H9 (cell line): ENCODE data around the gene R3HDM2. TPM values are rescaled to one million over a fixed set of nuclear protein-coding genes. Genes with fewer than 3 reads are reported as not detected.

ENCODE experiments used
- DNase-seq: peaks from one replicate; pipeline ENCODE4 v3.0.0-alpha.2; 2017
- H2AFZ ChIP-seq: one replicate; pipeline ENCODE4 v1.6.1; 2013; ENCODE audit warnings: mild to moderate bottlenecking, low read length, control low read depth, moderate library complexity
- H2AK5ac ChIP-seq: 2 replicates; pipeline ENCODE4 v1.6.1; 2013; ENCODE audit warnings: low read length, control low read depth, mixed read lengths; ENCODE audit not compliant: insufficient read length
- H2BK120ac ChIP-seq: one replicate; pipeline ENCODE4 v1.6.1; 2013; ENCODE audit warnings: low read depth, mild to moderate bottlenecking, low read length, control low read depth, inconsistent platforms; ENCODE audit not compliant: poor library complexity, severe bottlenecking
- H2BK12ac ChIP-seq: 2 replicates; pipeline ENCODE4 v1.6.1; 2013; ENCODE audit warnings: low read length, control low read depth, mixed read lengths, low read depth; ENCODE audit not compliant: insufficient read length
- H2BK15ac ChIP-seq: 2 replicates; pipeline ENCODE4 v1.6.1; 2013; ENCODE audit warnings: low read depth, low read length, control low read depth
- H2BK20ac ChIP-seq: one replicate; pipeline ENCODE4 v1.6.1; 2013; ENCODE audit warnings: low read depth, mild to moderate bottlenecking, low read length, control low read depth, inconsistent platforms; ENCODE audit not compliant: poor library complexity, severe bottlenecking
- H2BK5ac ChIP-seq: 2 replicates; pipeline ENCODE4 v1.6.1; 2013; ENCODE audit warnings: low read length, control low read depth, mixed read lengths; ENCODE audit not compliant: insufficient read length
- H3K14ac ChIP-seq: 2 replicates; pipeline ENCODE4 v1.6.1; 2013; ENCODE audit warnings: low read length, control low read depth; ENCODE audit not compliant: insufficient read depth
- H3K18ac ChIP-seq: 2 replicates; pipeline ENCODE4 v1.6.1; 2013; ENCODE audit warnings: low read depth, mild to moderate bottlenecking, mixed read lengths, low read length, control low read depth; ENCODE audit not compliant: insufficient read length
- H3K23ac ChIP-seq: 2 replicates; pipeline ENCODE4 v1.6.1; 2013; ENCODE audit warnings: low read length, control low read depth, mixed read lengths, low read depth; ENCODE audit not compliant: insufficient read length
- H3K23me2 ChIP-seq: 2 replicates; pipeline ENCODE4 v1.6.1; 2013; ENCODE audit warnings: low read depth, mild to moderate bottlenecking, mixed read lengths, low read length, control low read depth; ENCODE audit not compliant: insufficient read length, poor library complexity, severe bottlenecking
- H3K27ac ChIP-seq: 2 replicates; pipeline ENCODE4 v1.5.1; 2013; ENCODE audit warnings: low read length, control low read depth, mixed read lengths, low read depth; ENCODE audit not compliant: insufficient read length
- H3K27me3 ChIP-seq: 2 replicates; pipeline ENCODE4 v1.6.1; 2013; ENCODE audit warnings: low read length, control low read depth, inconsistent platforms; ENCODE audit not compliant: insufficient read depth
- H3K4ac ChIP-seq: 2 replicates; pipeline ENCODE4 v1.6.1; 2013; ENCODE audit warnings: low read depth, mild to moderate bottlenecking, control low read depth, inconsistent platforms, low read length, moderate library complexity
- H3K4me1 ChIP-seq: 2 replicates; pipeline ENCODE4 v1.6.1; 2013; ENCODE audit warnings: low read length, control low read depth, inconsistent platforms; ENCODE audit not compliant: insufficient read depth
- H3K4me2 ChIP-seq: 2 replicates; pipeline ENCODE4 v1.6.1; 2013; ENCODE audit warnings: low read length, control low read depth, mixed read lengths; ENCODE audit not compliant: insufficient read length, insufficient read depth
- H3K56ac ChIP-seq: 2 replicates; pipeline ENCODE4 v1.6.1; 2013; ENCODE audit warnings: low read depth, mild to moderate bottlenecking, mixed read lengths, low read length, control low read depth; ENCODE audit not compliant: insufficient read length
- H3K79me1 ChIP-seq: 2 replicates; pipeline ENCODE4 v1.6.1; 2013; ENCODE audit warnings: low read depth, mild to moderate bottlenecking, moderate library complexity, low read length, control low read depth, inconsistent platforms; ENCODE audit not compliant: insufficient read depth, poor library complexity, severe bottlenecking
- H3K79me2 ChIP-seq: 2 replicates; pipeline ENCODE4 v1.6.1; 2013; ENCODE audit warnings: low read length, control low read depth, inconsistent platforms; ENCODE audit not compliant: insufficient read depth
- H3K9ac ChIP-seq: 2 replicates; pipeline ENCODE4 v1.6.1; 2013; ENCODE audit warnings: low read length, control low read depth, mixed read lengths; ENCODE audit not compliant: insufficient read length; ENCODE audit errors: extremely low read depth
- H3K9me3 ChIP-seq: one replicate; pipeline ENCODE4 v1.6.1; 2013; ENCODE audit warnings: low read depth, low read length, inconsistent platforms; ENCODE audit not compliant: control insufficient read depth
- H3T11ph ChIP-seq: one replicate; pipeline ENCODE4 v1.6.1; 2013; ENCODE audit warnings: mild to moderate bottlenecking, low read length, control low read depth, inconsistent platforms
- H4K20me1 ChIP-seq: one replicate; pipeline ENCODE4 v1.6.1; 2013; ENCODE audit not compliant: control insufficient read depth, insufficient read length, insufficient read depth
- H4K5ac ChIP-seq: 2 replicates; pipeline ENCODE4 v1.6.1; 2013; ENCODE audit warnings: low read depth, mild to moderate bottlenecking, mixed read lengths, low read length, control low read depth; ENCODE audit not compliant: insufficient read length
- H4K8ac ChIP-seq: replicated peaks from 2 replicates; pipeline ENCODE4 v1.6.1; 2013; ENCODE audit warnings: low read length, control low read depth, mixed read lengths, low read depth; ENCODE audit not compliant: insufficient read length
- H4K91ac ChIP-seq: 2 replicates; pipeline ENCODE4 v1.6.1; 2013; ENCODE audit warnings: low read depth, mild to moderate bottlenecking, moderate library complexity, mixed read lengths, low read length, control low read depth; ENCODE audit not compliant: insufficient read length
- H3K27ac Mint-ChIP-seq, 3 experiments: 2 replicates in 2 of 3; 3 replicates in 1 of 3; pipeline ENCODE4 v1.8.0; 2020 to 2021; ENCODE audit warnings: mixed read lengths in 3 of 3, mild to moderate bottlenecking in 1 of 3, moderate library complexity in 1 of 3
- H3K27me3 Mint-ChIP-seq: 2 replicates; pipeline ENCODE4 v1.8.0; 2021; ENCODE audit warnings: low read depth, mild to moderate bottlenecking, moderate library complexity, mixed read lengths
- H3K36me3 Mint-ChIP-seq, 3 experiments: 2 replicates in 2 of 3; 3 replicates in 1 of 3; pipeline ENCODE4 v1.8.0; 2020 to 2021; ENCODE audit warnings: low read depth in 3 of 3, mixed read lengths in 3 of 3; ENCODE audit not compliant: insufficient read depth in 1 of 3
- H3K4me1 Mint-ChIP-seq, 2 experiments: 2 replicates each; pipeline ENCODE4 v1.8.0; 2020; ENCODE audit warnings: mixed read lengths in 2 of 2
- H3K4me3 Mint-ChIP-seq, 2 experiments: 2 replicates in 1 of 2; 3 replicates in 1 of 2; pipeline ENCODE4 v1.8.0; 2020 to 2021; ENCODE audit warnings: mild to moderate bottlenecking in 2 of 2, mixed read lengths in 2 of 2, moderate library complexity in 1 of 2
- H3K9me3 Mint-ChIP-seq, 2 experiments: 2 replicates in 1 of 2; 3 replicates in 1 of 2; pipeline ENCODE4 v1.8.0; 2020; ENCODE audit warnings: mild to moderate bottlenecking in 2 of 2, mixed read lengths in 2 of 2, moderate library complexity in 1 of 2
- WGBS: extraction: QIAGEN DNeasy Blood & Tissue Kit; methylation state at CpG from one replicate; pipeline ENCODE4 v1.1.7; 2013; ENCODE audit warnings: missing lambda C conversion rate, low lambda C conversion rate, mixed read lengths; ENCODE audit not compliant: insufficient read length; ENCODE audit errors: extremely low coverage; 5-methylcytosine and 5-hydroxymethylcytosine counted together
- total RNA-seq: library from RNA; stranded (reverse); gene quantifications from 2 replicates; pipeline ENCODE4 v1.2.1, GENCODE V29; 2021
- TF ChIP-seq, protein P1 (sequence below): fragments of 200-600 bp; sonication (generic); conservative IDR thresholded peaks from 3 replicates; pipeline ENCODE4 v1.8.0; 2021; ENCODE audit warnings: antibody characterized with exemption, mild to moderate bottlenecking

The R3HDM2 gene
- total RNA-seq, 1 experiment from 2014 or later, result 43.9 TPM

DNA sequence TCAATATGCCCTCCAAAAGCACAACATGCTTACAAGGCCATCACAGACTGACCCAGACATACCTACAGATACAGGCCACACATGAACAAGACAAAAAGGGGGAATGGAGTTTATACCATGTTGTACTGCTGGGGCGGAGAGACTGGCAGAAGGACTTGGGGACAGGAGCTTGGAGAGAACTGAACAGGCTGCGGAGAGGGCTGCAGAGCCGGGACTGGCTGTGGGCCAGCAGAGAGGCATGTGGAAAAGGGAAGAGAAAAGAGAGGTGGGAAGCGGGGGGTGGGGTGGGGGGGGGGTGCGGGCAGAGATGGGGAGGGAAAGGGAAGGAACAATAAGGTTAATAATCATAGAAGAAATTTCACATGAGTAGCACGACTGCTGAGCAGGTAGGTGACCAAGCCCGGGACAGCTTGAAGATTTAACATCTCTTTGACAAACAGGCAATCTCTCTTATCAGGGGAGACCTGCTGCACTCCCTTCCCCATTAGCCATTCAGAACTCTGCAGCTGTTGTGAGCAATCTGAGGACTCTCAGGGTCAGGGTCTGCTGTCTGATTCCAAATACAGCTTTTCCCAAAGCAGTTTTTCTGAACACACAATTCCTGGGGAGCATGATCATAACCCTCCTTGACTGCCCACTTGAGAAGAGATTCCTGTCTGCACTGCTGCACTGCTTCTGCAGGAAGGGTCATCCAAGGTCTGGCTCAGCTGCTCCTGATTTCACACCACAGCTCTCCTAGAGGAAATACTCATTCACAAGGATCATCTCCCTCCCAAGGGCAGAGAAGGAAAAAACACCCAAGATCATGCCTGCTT, 158.3 kb downstream of the R3HDM2 start:
- H3K36me3 Mint-ChIP-seq, result peaks cover 7 to 40% (median 39%) of the 10 kb centered on the region in 3 experiments; a peak in 6 of 7 replicates
- TF ChIP-seq, protein P1, sequence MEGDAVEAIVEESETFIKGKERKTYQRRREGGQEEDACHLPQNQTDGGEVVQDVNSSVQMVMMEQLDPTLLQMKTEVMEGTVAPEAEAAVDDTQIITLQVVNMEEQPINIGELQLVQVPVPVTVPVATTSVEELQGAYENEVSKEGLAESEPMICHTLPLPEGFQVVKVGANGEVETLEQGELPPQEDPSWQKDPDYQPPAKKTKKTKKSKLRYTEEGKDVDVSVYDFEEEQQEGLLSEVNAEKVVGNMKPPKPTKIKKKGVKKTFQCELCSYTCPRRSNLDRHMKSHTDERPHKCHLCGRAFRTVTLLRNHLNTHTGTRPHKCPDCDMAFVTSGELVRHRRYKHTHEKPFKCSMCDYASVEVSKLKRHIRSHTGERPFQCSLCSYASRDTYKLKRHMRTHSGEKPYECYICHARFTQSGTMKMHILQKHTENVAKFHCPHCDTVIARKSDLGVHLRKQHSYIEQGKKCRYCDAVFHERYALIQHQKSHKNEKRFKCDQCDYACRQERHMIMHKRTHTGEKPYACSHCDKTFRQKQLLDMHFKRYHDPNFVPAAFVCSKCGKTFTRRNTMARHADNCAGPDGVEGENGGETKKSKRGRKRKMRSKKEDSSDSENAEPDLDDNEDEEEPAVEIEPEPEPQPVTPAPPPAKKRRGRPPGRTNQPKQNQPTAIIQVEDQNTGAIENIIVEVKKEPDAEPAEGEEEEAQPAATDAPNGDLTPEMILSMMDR, result no peak
- Histone ChIP-seq H3K4me1 (no peaks in the 10 kb centered on the region), H2BK20ac (no peak overlapping the region), H3K9ac (no peak overlapping the region), H2AFZ (no peak overlapping the region), H3K4me2 (no peak overlapping the region), H2BK15ac (no peak overlapping the region), H3K79me2 (no peaks in the 10 kb centered on the region), H3K14ac (no peak overlapping the region), H3K79me1 (no peaks in the 10 kb centered on the region), H3K4ac (no peak overlapping the region), H3K27ac (no peak overlapping the region), H2AK5ac (no peak overlapping the region), H4K8ac (no peak overlapping the region), H3T11ph (no peak overlapping the region), H3K23ac (no peak overlapping the region), H4K5ac (no peak overlapping the region), H3K18ac (no peak overlapping the region), H3K56ac (no peak overlapping the region), H4K91ac (no peak overlapping the region), H3K9me3 (no peaks in the 10 kb centered on the region), H2BK120ac (no peak overlapping the region), H3K27me3 (no peaks in the 10 kb centered on the region), H2BK5ac (no peak overlapping the region), H2BK12ac (no peak overlapping the region), H4K20me1 (no peaks in the 10 kb centered on the region), H3K23me2 (no peaks in the 10 kb centered on the region)
- peaks cover 0 to 3% of the 10 kb centered on the region in 2 experiments; a peak in 1 of 5 replicates for H3K9me3 Mint-ChIP-seq
- DNase-seq, result no peak
- no peak overlapping the region for H3K4me3 Mint-ChIP-seq
- H3K27me3 Mint-ChIP-seq, result no peaks in the 10 kb centered on the region
- WGBS, result no CpG with 5 or more reads among the region's 7 CpGs
- H3K27ac Mint-ChIP-seq, result no peak overlapping the region; a peak in 1 of 7 replicates
- H3K4me1 Mint-ChIP-seq, result peaks cover 0 to 4% of the 10 kb centered on the region in 2 experiments; a peak in 1 of 4 replicates
